GM19238 (cell line): ENCODE results near the gene ZMYND10.
A peak's percentile ranks its signal among the peaks of the same experiment; 100 is the strongest.

Source experiments
- DNase-seq: peaks from one replicate; pipeline ENCODE4 v3.0.0; 2011; ENCODE audit warnings: low spot score; ENCODE audit not compliant: insufficient read length

Gene ZMYND10

GRCh38 chr3:50303013-50303815 lies 42.3 kb downstream of the ZMYND10 start, which contains the start of gene HYAL1:
Gene HYAL1, minus strand, starts transcription at chr3:50303574. Its CDS starts 618 bp downstream, at chr3:50302956.
- no peak for DNase-seq

- no peak for DNase-seq
Observed at GRCh38 chr3:50302095-50303012, 43.2 kb downstream of the ZMYND10 start.

- DNase-seq: no peak
Observed at GRCh38 chr3:50300681-50301254, 44.8 kb downstream of the ZMYND10 start.

- no peak for DNase-seq
Observed at GRCh38 chr3:50299929-50300680, 45.4 kb downstream of the ZMYND10 start.

GRCh38 chr3:50299638-50299928 lies 45.9 kb downstream of the ZMYND10 start:
- DNase-seq: no peak

- DNase-seq: peak; percentile 97
Observed at GRCh38 chr3:50298836-50299637, 46.5 kb downstream of the ZMYND10 start, which contains the start of the genes HYAL3 and NAA80. Gene HYAL3, minus strand, starts transcription at chr3:50299405. Its CDS starts 3,803 bp downstream, at chr3:50295602. Gene NAA80, minus strand, starts transcription at chr3:50299405. Its CDS starts 1,942 bp downstream, at chr3:50297463.

GRCh38 chr3:50297896-50298725 lies 47.4 kb downstream of the ZMYND10 start:
- no peak for DNase-seq

- no peak for DNase-seq
Observed at GRCh38 chr3:50297384-50297775, 48.2 kb downstream of the ZMYND10 start.

GRCh38 chr3:50296721-50297383 lies 48.7 kb downstream of the ZMYND10 start:
- no peak for DNase-seq

- no peak for DNase-seq
Observed at GRCh38 chr3:50295553-50296431, 49.7 kb downstream of the ZMYND10 start.

GRCh38 chr3:50294492-50295403 lies 50.8 kb downstream of the ZMYND10 start:
- DNase-seq: no peak

GRCh38 chr3:50294089-50294488 lies 51.4 kb downstream of the ZMYND10 start:
- DNase-seq: no peak

GRCh38 chr3:50293079-50293801 lies 52.3 kb downstream of the ZMYND10 start:
- no peak for DNase-seq

GRCh38 chr3:50292159-50293078 lies 53.1 kb downstream of the ZMYND10 start, which contains the start of gene IFRD2:
Gene IFRD2, minus strand, starts transcription at chr3:50292429. Its CDS starts 155 bp downstream, at chr3:50292274.
- peak; percentile 95 for DNase-seq
